Measurements from ENCODE around the gene TRIO.

Gene TRIO

GRCh38 chr5:14508046-14508445 lies 364.9 kb downstream of the TRIO start:
- Histone ChIP-seq H3K27ac (ENCODE audit: extremely low read depth, low read depth, low read length) (no peak overlapping the region), H3K4me1 (ENCODE audit: control insufficient read depth, insufficient read depth, low read length) (no peaks in the 10 kb centered on the region), H3K36me3 (ENCODE audit: control insufficient read depth in 2 of 2, insufficient read depth in 1 of 2, low read length in 2 of 2) (peaks cover 0 to 52% of the 10 kb centered on the region in 2 experiments; a peak in 2 of 3 replicates), H3K4me3 (ENCODE audit: low read depth, low read length) (no peak overlapping the region), H3K9me3 (ENCODE audit: control insufficient read depth, insufficient read depth, low read depth, low read length) (no peaks in the 10 kb centered on the region)
- CTCF ChIA-PET = interaction anchor here (0.6 kb wide), 1 partner anchor 530 kb away, joined by 3 read pairs; no protein-coding TSS in a partner anchor
- TF ChIP-seq ZNF404 (tag by site-specific recombination; IDR thresholded peaks at IDR 0.05) = no peak
- TF ChIP-seq ZNF350 (tag by site-specific recombination; IDR thresholded peaks at IDR 0.05) = no peak
- no peak for TF ChIP-seq ZNF560 (tag by site-specific recombination; IDR thresholded peaks at IDR 0.05; ENCODE audit: borderline replicate concordance)
- no peak for TF ChIP-seq ZNF837 (tag by site-specific recombination; IDR thresholded peaks at IDR 0.05)
- no peak for TF ChIP-seq GFI1B (tag by site-specific recombination; IDR thresholded peaks at IDR 0.05)
- no peak for TF ChIP-seq ZNF133 (tag by site-specific recombination; IDR thresholded peaks at IDR 0.05)
- no peak for TF ChIP-seq ZNF776 (tag by site-specific recombination; IDR thresholded peaks at IDR 0.05; ENCODE audit: borderline replicate concordance)
- no peak for TF ChIP-seq ZNF549 (tag by site-specific recombination; IDR thresholded peaks at IDR 0.05)
- POLR2A ChIA-PET = interaction anchor here (1.1 kb wide), 1 partner anchor 8 kb away, joined by 3 read pairs; no protein-coding TSS in a partner anchor

- ChIA-PET POLR2A (no interaction called here), CTCF (interaction anchor here (0.9 kb wide), 1 partner anchor 159 kb away, joined by 4 read pairs; no protein-coding TSS in a partner anchor)
- H3K36me3 ChIP-seq (ENCODE audit: control insufficient read depth in 2 of 2, insufficient read depth in 1 of 2, low read length in 2 of 2) = peaks cover 0 to 38% of the 10 kb centered on the region in 2 experiments; a peak in 2 of 3 replicates
- no peak overlapping the region for H3K4me3 ChIP-seq (ENCODE audit: low read depth, low read length)
- H3K4me1 ChIP-seq (ENCODE audit: control insufficient read depth, insufficient read depth, low read length) = no peaks in the 10 kb centered on the region
- no peak for TF ChIP-seq ZFP41 (tag by site-specific recombination; IDR thresholded peaks at IDR 0.05; ENCODE audit: borderline replicate concordance)
- TF ChIP-seq ZNF521 (tag by site-specific recombination; IDR thresholded peaks at IDR 0.05) = no peak
- no peak for TF ChIP-seq ZBTB49 (tag by site-specific recombination; IDR thresholded peaks at IDR 0.05; ENCODE audit: low read depth)
- TF ChIP-seq ZBTB26 (tag by site-specific recombination; optimal IDR thresholded peaks at IDR 0.05) = no peak
- TF ChIP-seq REPIN1 (tag by site-specific recombination; IDR thresholded peaks at IDR 0.05; ENCODE audit: low read depth) = no peak
- no peak for TF ChIP-seq GLI2 (tag by site-specific recombination; IDR thresholded peaks at IDR 0.05; ENCODE audit: borderline replicate concordance, low read depth)
- TF ChIP-seq ZNF148 (tag by site-specific recombination; IDR thresholded peaks at IDR 0.05; ENCODE audit: borderline replicate concordance) = no peak
- no peak for TF ChIP-seq ZNF670 (tag by site-specific recombination; IDR thresholded peaks at IDR 0.05; ENCODE audit: low read depth)
- no peak for TF ChIP-seq FEZF1 (tag by site-specific recombination; IDR thresholded peaks at IDR 0.05)
- no peak overlapping the region for H3K27ac ChIP-seq (ENCODE audit: extremely low read depth, low read depth, low read length)
- no peaks in the 10 kb centered on the region for H3K9me3 ChIP-seq (ENCODE audit: control insufficient read depth, insufficient read depth, low read depth, low read length)
Measured at GRCh38 chr5:14509556-14509955, 366.4 kb downstream of the TRIO start.
